Kidney glomerular epithelial cell (primary cell): ENCODE data around the gene WDR70.
A peak's percentile ranks its signal among the peaks of the same experiment; 100 is the strongest.
"Not testable (repeated sequence)": the region's sequence is repeated elsewhere in the genome, so short reads cannot be mapped to it uniquely, and the experiment has no call there.

Experiments
- DNase-seq: peaks from one replicate; lab custom pipeline; 2025; lab: John Stamatoyannopoulos, UW

WDR70 gene

GRCh38 chr5:37379100-37379628 lies at the start of gene WDR70:
Gene WDR70, plus strand, starts transcription at chr5:37379318. Its CDS starts 50 bp downstream, at chr5:37379368.
- peak; percentile 74 for DNase-seq

GRCh38 chr5:37334754-37335153 lies 44.4 kb upstream of the WDR70 start:
- not testable (repeated sequence) for DNase-seq

- DNase-seq: not testable (repeated sequence)
Observed at GRCh38 chr5:37342741-37343140, 36.4 kb upstream of the WDR70 start.

GRCh38 chr5:37355161-37355560 lies 24.0 kb upstream of the WDR70 start:
- DNase-seq: no peak

- no peak for DNase-seq
Observed at GRCh38 chr5:37370550-37370863, 8.6 kb upstream of the WDR70 start.

- peak; percentile 95 for DNase-seq
Observed at GRCh38 chr5:37370864-37371726, 8.0 kb upstream of the WDR70 start, which contains the start of gene NUP155. Gene NUP155, minus strand, starts transcription at chr5:37371106. Its CDS starts 129 bp downstream, at chr5:37370977.

GRCh38 chr5:37375091-37375490 lies 4.0 kb upstream of the WDR70 start:
- DNase-seq: no peak

- not testable (repeated sequence) for DNase-seq
Observed at GRCh38 chr5:37378066-37378465, 1.1 kb upstream of the WDR70 start.

GRCh38 chr5:37391591-37391990 lies 12.5 kb downstream of the WDR70 start:
- no peak for DNase-seq

GRCh38 chr5:37396352-37396751 lies 17.2 kb downstream of the WDR70 start:
- DNase-seq: no peak

- no peak for DNase-seq
Observed at GRCh38 chr5:37400501-37400900, 21.4 kb downstream of the WDR70 start.

- DNase-seq: no peak
Observed at GRCh38 chr5:37412515-37412914, 33.4 kb downstream of the WDR70 start.

- DNase-seq: not testable (repeated sequence)
Observed at GRCh38 chr5:37415456-37415855, 36.3 kb downstream of the WDR70 start.

GRCh38 chr5:37417347-37417746 lies 38.2 kb downstream of the WDR70 start:
- no peak for DNase-seq

- DNase-seq: no peak
Observed at GRCh38 chr5:37424441-37424840, 45.3 kb downstream of the WDR70 start.

- DNase-seq: no peak
Observed at GRCh38 chr5:37428044-37428443, 48.9 kb downstream of the WDR70 start.

- DNase-seq: no peak
Observed at GRCh38 chr5:37435261-37435660, 56.1 kb downstream of the WDR70 start.

- DNase-seq: no peak
Observed at GRCh38 chr5:37436146-37436934, 57.2 kb downstream of the WDR70 start.

- DNase-seq: no peak
Observed at GRCh38 chr5:37437711-37438110, 58.6 kb downstream of the WDR70 start.

GRCh38 chr5:37445783-37446182 lies 66.7 kb downstream of the WDR70 start:
- DNase-seq: not testable (repeated sequence)

- no peak for DNase-seq
Observed at GRCh38 chr5:37448941-37449340, 69.8 kb downstream of the WDR70 start.

- DNase-seq: not testable (repeated sequence)
Observed at GRCh38 chr5:37451991-37452390, 72.9 kb downstream of the WDR70 start.

GRCh38 chr5:37453252-37453651 lies 74.1 kb downstream of the WDR70 start:
- not testable (repeated sequence) for DNase-seq
